ENCODE results near the gene HSPG2.
"Not testable (repeated sequence)": the region's sequence is repeated elsewhere in the genome, so short reads cannot be mapped to it uniquely, and the experiment has no call there.

HSPG2 gene

GRCh38 chr1:21937034-21937371, at the start of gene HSPG2:
Gene HSPG2 (minus strand): TSS chr1:21937310. CDS start chr1:21937217, 93 bp downstream.
- H3K9me3 ChIP-seq (ENCODE audit: control insufficient read depth, low read depth, low read length) = no peaks in the 10 kb centered on the region
- H3K9ac ChIP-seq (ENCODE audit: low read length) = peak within 1 kb of the TSS; percentile 65
- H3K27ac ChIP-seq (ENCODE audit: low read length) = peak within 1 kb of the TSS; percentile 18
- no peaks in the 10 kb centered on the region for H3K27me3 ChIP-seq (ENCODE audit: control insufficient read depth, insufficient read depth, low read length)
- no peaks in the 10 kb centered on the region for H3K36me3 ChIP-seq (ENCODE audit: control insufficient read depth, low read depth, low read length)
- peaks cover 31% of the 10 kb centered on the region for H3K4me1 ChIP-seq (ENCODE audit: control insufficient read depth, low read depth, low read length)
- H3K4me3 ChIP-seq (ENCODE audit: low read length) = peak within 1 kb of the TSS; percentile 71

DNA sequence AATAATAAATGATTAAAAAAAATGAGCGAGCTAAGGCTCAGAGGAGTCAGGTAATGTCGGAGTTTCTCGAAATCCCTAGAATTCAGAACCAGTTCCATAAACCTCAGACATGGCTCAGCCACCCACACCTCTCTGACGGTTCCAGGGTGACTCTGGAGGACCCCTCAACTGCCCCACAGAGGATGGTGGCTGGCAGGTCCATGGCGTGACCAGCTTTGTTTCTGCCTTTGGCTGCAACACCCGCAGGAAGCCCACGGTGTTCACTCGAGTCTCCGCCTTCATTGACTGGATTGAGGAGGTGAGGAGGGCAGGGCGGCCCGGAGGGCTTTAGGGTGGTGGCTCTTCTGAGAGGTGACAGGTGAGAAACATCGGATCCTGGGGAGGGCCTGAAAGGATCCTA, 49.3 kb upstream of the HSPG2 start:
- not testable (repeated sequence) for H3K4me3 ChIP-seq (ENCODE audit: low read length); H3K27ac ChIP-seq (ENCODE audit: low read length); H3K9me3 ChIP-seq (ENCODE audit: control insufficient read depth, low read depth, low read length); H3K9ac ChIP-seq (ENCODE audit: low read length); H3K36me3 ChIP-seq (ENCODE audit: control insufficient read depth, low read depth, low read length); H3K27me3 ChIP-seq (ENCODE audit: control insufficient read depth, insufficient read depth, low read length); H3K4me1 ChIP-seq (ENCODE audit: control insufficient read depth, low read depth, low read length)

GRCh38 chr1:21985893-21986292, 48.8 kb upstream of the HSPG2 start:
- H3K9me3 ChIP-seq (ENCODE audit: control insufficient read depth, low read depth, low read length); H3K9ac ChIP-seq (ENCODE audit: low read length); H3K27ac ChIP-seq (ENCODE audit: low read length); H3K4me1 ChIP-seq (ENCODE audit: control insufficient read depth, low read depth, low read length); H3K4me3 ChIP-seq (ENCODE audit: low read length); H3K27me3 ChIP-seq (ENCODE audit: control insufficient read depth, insufficient read depth, low read length); H3K36me3 ChIP-seq (ENCODE audit: control insufficient read depth, low read depth, low read length): not testable (repeated sequence)

GRCh38 chr1:21983539-21983938, 46.4 kb upstream of the HSPG2 start:
- H3K9me3 ChIP-seq (ENCODE audit: control insufficient read depth, low read depth, low read length); H3K4me3 ChIP-seq (ENCODE audit: low read length); H3K27me3 ChIP-seq (ENCODE audit: control insufficient read depth, insufficient read depth, low read length); H3K27ac ChIP-seq (ENCODE audit: low read length); H3K36me3 ChIP-seq (ENCODE audit: control insufficient read depth, low read depth, low read length); H3K4me1 ChIP-seq (ENCODE audit: control insufficient read depth, low read depth, low read length); H3K9ac ChIP-seq (ENCODE audit: low read length): not testable (repeated sequence)

DNA sequence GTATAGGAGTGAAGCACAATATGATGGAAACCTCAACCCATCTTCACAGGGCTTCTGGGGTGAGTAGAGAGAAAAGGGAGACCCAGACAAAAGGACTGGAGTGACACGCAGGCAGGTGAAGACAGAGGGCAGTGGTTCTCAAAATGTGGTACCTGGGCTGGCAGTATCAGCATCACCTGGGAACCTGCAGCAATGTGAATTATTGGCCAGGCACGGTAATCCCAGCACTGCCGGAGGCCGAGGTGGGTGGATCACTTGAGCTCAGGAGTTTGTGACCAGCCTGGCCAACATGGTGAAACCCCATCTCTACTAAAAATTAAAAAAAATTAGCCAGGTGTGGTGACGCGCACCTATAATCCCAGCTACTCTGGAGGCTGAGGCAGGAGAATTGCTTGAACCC, 45.0 kb upstream of the HSPG2 start:
- H3K27ac ChIP-seq (ENCODE audit: low read length); H3K27me3 ChIP-seq (ENCODE audit: control insufficient read depth, insufficient read depth, low read length); H3K4me3 ChIP-seq (ENCODE audit: low read length); H3K9me3 ChIP-seq (ENCODE audit: control insufficient read depth, low read depth, low read length); H3K9ac ChIP-seq (ENCODE audit: low read length); H3K4me1 ChIP-seq (ENCODE audit: control insufficient read depth, low read depth, low read length); H3K36me3 ChIP-seq (ENCODE audit: control insufficient read depth, low read depth, low read length): not testable (repeated sequence)

DNA sequence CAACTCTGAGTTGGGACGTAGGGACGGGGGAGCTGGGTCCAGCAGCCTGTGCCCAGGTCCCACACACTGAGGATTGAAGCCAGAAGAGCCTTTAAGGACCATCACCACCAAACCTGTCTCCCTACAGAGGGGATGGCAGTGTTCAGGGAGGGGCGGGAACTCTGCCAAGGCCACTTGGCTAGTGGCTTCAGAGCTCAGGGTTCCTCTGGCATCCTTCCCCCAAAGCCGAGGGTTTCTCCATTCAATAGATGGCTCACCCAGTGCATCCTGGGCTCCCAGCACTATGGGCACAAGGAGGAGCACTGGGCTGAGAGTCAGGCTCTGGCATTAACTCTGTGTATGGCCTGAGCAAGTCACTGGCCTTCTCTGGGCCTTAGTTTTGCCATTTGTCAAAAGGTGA, 44.1 kb upstream of the HSPG2 start:
- not testable (repeated sequence) for H3K27me3 ChIP-seq (ENCODE audit: control insufficient read depth, insufficient read depth, low read length); H3K9ac ChIP-seq (ENCODE audit: low read length); H3K4me1 ChIP-seq (ENCODE audit: control insufficient read depth, low read depth, low read length); H3K9me3 ChIP-seq (ENCODE audit: control insufficient read depth, low read depth, low read length); H3K36me3 ChIP-seq (ENCODE audit: control insufficient read depth, low read depth, low read length); H3K4me3 ChIP-seq (ENCODE audit: low read length); H3K27ac ChIP-seq (ENCODE audit: low read length)

DNA sequence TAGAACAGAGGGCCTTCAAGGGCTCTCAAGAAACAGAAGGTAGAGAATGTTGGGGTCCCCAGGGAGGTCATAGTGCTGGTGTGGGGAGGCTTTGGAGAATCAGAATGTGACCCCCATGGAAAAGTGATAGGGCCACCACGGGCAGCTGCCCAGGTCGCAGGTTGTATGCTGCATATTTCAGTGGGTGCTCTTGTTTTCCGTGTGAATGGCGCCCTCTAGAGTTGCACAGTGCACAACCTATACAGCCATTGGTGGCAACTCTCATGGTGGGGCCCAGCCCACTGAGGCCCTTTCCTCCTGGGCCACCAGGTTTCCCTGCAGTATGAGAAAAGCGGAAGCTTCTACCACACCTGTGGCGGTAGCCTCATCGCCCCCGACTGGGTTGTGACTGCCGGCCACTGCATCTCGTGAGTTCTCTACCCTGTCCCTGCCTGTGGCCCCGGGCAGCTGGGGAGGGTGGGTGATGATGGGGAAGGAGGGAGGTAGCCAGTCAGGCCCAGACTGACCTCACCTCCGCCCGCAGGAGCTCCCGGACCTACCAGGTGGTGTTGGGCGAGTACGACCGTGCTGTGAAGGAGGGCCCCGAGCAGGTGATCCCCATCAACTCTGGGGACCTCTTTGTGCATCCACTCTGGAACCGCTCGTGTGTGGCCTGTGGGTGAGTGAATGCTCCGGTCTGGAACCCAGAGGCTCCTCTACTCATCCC, 43.6 kb upstream of the HSPG2 start:
- not testable (repeated sequence) for H3K9ac ChIP-seq (ENCODE audit: low read length); H3K27me3 ChIP-seq (ENCODE audit: control insufficient read depth, insufficient read depth, low read length); H3K36me3 ChIP-seq (ENCODE audit: control insufficient read depth, low read depth, low read length)

GRCh38 chr1:21978209-21978608, 41.1 kb upstream of the HSPG2 start:
- not testable (repeated sequence) for H3K4me3 ChIP-seq (ENCODE audit: low read length); H3K9ac ChIP-seq (ENCODE audit: low read length); H3K36me3 ChIP-seq (ENCODE audit: control insufficient read depth, low read depth, low read length); H3K27me3 ChIP-seq (ENCODE audit: control insufficient read depth, insufficient read depth, low read length); H3K9me3 ChIP-seq (ENCODE audit: control insufficient read depth, low read depth, low read length); H3K27ac ChIP-seq (ENCODE audit: low read length); H3K4me1 ChIP-seq (ENCODE audit: control insufficient read depth, low read depth, low read length)

More for the DNA sequence above, 43.6 kb upstream of the HSPG2 start:
- not testable (repeated sequence) for H3K9me3 ChIP-seq (ENCODE audit: control insufficient read depth, low read depth, low read length); H3K4me1 ChIP-seq (ENCODE audit: control insufficient read depth, low read depth, low read length); H3K4me3 ChIP-seq (ENCODE audit: low read length); H3K27ac ChIP-seq (ENCODE audit: low read length)

DNA sequence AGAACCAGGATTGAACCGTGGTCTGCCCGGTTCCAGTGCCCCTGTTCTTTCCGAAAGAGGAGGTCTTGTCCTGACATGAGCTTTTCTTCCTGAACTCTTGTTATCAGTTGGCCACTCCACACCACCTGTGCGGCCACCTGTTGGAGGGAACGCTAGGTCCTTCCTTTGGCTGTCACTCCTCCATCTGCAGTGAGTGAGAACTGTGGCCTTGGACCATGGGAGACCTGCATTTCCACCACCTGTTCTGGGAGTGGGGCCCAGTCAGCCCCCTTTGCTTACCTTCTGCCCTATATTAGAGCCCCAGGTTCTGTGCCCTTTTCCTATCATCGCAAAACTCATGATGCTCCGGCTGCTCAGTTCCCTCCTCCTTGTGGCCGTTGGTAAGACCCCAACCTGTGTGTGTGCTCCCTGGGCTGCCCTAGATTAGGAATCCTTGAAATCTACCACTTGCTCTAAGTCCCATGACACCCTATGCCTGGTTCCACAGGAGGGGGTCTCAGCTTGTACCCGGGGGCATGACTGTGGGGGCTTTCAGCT, 39.7 kb upstream of the HSPG2 start, which contains the start of gene CELA3B:
CELA3B (plus strand) TSS at position 320 of the 537 bp plus-strand sequence; CDS start at position 338, 18 bp downstream.
- not testable (repeated sequence) for H3K4me1 ChIP-seq (ENCODE audit: control insufficient read depth, low read depth, low read length); H3K36me3 ChIP-seq (ENCODE audit: control insufficient read depth, low read depth, low read length); H3K27me3 ChIP-seq (ENCODE audit: control insufficient read depth, insufficient read depth, low read length); H3K9me3 ChIP-seq (ENCODE audit: control insufficient read depth, low read depth, low read length); H3K9ac ChIP-seq (ENCODE audit: low read length); H3K4me3 ChIP-seq (ENCODE audit: low read length); H3K27ac ChIP-seq (ENCODE audit: low read length)

DNA sequence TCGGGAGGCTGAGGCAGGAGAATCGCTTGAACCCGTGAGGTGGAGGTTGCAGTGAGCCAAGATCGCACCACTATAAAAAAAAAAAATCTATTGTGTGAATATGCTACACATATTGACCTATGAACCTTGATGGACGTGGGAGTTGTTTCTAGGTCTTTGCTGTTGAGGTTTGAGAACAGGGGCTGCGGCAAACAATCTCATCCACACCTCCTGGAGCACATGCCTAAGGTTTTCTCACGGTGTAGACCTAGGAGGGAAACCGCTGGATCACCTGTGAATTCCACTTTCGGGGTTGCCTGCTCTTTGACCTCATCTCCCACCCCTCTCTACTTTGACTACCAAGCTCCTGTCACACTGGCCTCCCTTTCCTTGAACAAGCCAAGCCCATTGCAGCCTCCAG, 38.2 kb upstream of the HSPG2 start:
- H3K4me1 ChIP-seq (ENCODE audit: control insufficient read depth, low read depth, low read length) = not testable (repeated sequence)

DNA sequence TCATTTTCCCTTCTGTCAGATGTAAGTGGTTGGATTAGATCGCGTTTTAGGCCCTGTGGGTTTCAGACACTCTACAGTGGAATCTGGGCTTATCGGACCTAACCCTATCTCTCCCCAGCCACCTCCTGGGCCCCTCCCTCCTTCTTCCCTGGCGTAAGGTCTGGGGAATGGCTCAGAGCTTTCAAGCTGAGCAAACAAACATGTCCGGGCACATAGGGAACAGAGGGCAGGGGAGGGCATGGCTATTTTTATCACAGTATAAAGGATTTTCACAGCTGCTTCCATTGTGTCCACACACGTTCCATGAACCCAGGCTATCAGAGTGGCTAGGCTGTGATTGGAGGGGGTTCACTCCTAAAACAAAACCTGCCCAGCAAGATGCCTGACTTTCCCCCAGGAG, 37.6 kb upstream of the HSPG2 start:
- not testable (repeated sequence) for H3K9me3 ChIP-seq (ENCODE audit: control insufficient read depth, low read depth, low read length); H3K9ac ChIP-seq (ENCODE audit: low read length); H3K4me1 ChIP-seq (ENCODE audit: control insufficient read depth, low read depth, low read length); H3K27me3 ChIP-seq (ENCODE audit: control insufficient read depth, insufficient read depth, low read length); H3K27ac ChIP-seq (ENCODE audit: low read length); H3K4me3 ChIP-seq (ENCODE audit: low read length); H3K36me3 ChIP-seq (ENCODE audit: control insufficient read depth, low read depth, low read length)

More for the DNA sequence above, 38.2 kb upstream of the HSPG2 start:
- H3K9me3 ChIP-seq (ENCODE audit: control insufficient read depth, low read depth, low read length); H3K9ac ChIP-seq (ENCODE audit: low read length); H3K4me3 ChIP-seq (ENCODE audit: low read length); H3K27ac ChIP-seq (ENCODE audit: low read length); H3K36me3 ChIP-seq (ENCODE audit: control insufficient read depth, low read depth, low read length); H3K27me3 ChIP-seq (ENCODE audit: control insufficient read depth, insufficient read depth, low read length): not testable (repeated sequence)

- H3K27ac ChIP-seq (ENCODE audit: low read length) = not testable (repeated sequence)
Measured at GRCh38 chr1:21973948-21974347, 36.8 kb upstream of the HSPG2 start.

More at GRCh38 chr1:21973948-21974347, 36.8 kb upstream of the HSPG2 start:
- not testable (repeated sequence) for H3K9ac ChIP-seq (ENCODE audit: low read length); H3K4me1 ChIP-seq (ENCODE audit: control insufficient read depth, low read depth, low read length); H3K9me3 ChIP-seq (ENCODE audit: control insufficient read depth, low read depth, low read length); H3K4me3 ChIP-seq (ENCODE audit: low read length); H3K36me3 ChIP-seq (ENCODE audit: control insufficient read depth, low read depth, low read length); H3K27me3 ChIP-seq (ENCODE audit: control insufficient read depth, insufficient read depth, low read length)
